ENCODE data around the gene SAMM50.

GRCh38 chr22:43995798-43996169 is 40.5 kb downstream of the SAMM50 start:
- TF ChIP-seq, protein P1, sequence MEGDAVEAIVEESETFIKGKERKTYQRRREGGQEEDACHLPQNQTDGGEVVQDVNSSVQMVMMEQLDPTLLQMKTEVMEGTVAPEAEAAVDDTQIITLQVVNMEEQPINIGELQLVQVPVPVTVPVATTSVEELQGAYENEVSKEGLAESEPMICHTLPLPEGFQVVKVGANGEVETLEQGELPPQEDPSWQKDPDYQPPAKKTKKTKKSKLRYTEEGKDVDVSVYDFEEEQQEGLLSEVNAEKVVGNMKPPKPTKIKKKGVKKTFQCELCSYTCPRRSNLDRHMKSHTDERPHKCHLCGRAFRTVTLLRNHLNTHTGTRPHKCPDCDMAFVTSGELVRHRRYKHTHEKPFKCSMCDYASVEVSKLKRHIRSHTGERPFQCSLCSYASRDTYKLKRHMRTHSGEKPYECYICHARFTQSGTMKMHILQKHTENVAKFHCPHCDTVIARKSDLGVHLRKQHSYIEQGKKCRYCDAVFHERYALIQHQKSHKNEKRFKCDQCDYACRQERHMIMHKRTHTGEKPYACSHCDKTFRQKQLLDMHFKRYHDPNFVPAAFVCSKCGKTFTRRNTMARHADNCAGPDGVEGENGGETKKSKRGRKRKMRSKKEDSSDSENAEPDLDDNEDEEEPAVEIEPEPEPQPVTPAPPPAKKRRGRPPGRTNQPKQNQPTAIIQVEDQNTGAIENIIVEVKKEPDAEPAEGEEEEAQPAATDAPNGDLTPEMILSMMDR (conservative IDR thresholded peaks at IDR 0.05; ENCODE audit: low read depth in 2 of 2): no peak
- no peak for TF ChIP-seq EZH2phosphoT487 (IDR thresholded peaks at IDR 0.05; ENCODE audit: unreplicated experiment)
- no peak for TF ChIP-seq REST (IDR thresholded peaks at IDR 0.05; ENCODE audit: unreplicated experiment)
